GM23338 (cell line): ENCODE data around the gene TCP11. TPM values are rescaled to one million over a fixed set of nuclear protein-coding genes. Genes with fewer than 3 reads are reported as not detected.

ENCODE experiments used
- ATAC-seq: fragments of 200-7000 bp; cut with Tn5 transposase; 3 replicates; pipeline ENCODE4 v1.9.1; 2020
- DNase-seq: peaks from one replicate; pipeline ENCODE4 v3.0.0-alpha.2; 2015; ENCODE audit warnings: low spot score
- H2AFZ ChIP-seq: fragments of 200-600 bp; sonication (generic); 2 replicates; pipeline ENCODE4 v1.8.0; 2016; ENCODE audit warnings: antibody characterized with exemption, mild to moderate bottlenecking, moderate library complexity
- H3F3A ChIP-seq: fragments of 200-600 bp; sonication (generic); replicated peaks from 2 replicates; pipeline ENCODE4 v1.8.0; 2017; ENCODE audit warnings: antibody characterized with exemption, mixed run types, low read depth
- H3K27ac ChIP-seq: fragments of 200-600 bp; sonication (generic); 2 replicates; pipeline ENCODE4 v1.6.1; 2016; ENCODE audit warnings: low read depth
- H3K27me3 ChIP-seq: fragments of 200-600 bp; sonication (generic); 2 replicates; pipeline ENCODE4 v1.8.0; 2016; ENCODE audit warnings: mild to moderate bottlenecking, mixed run types, moderate library complexity; ENCODE audit not compliant: insufficient read depth
- H3K36me3 ChIP-seq: fragments of 200-600 bp; sonication (generic); 2 replicates; pipeline ENCODE4 v1.8.0; 2016; ENCODE audit warnings: mild to moderate bottlenecking; ENCODE audit not compliant: insufficient read depth
- H3K4me1 ChIP-seq: fragments of 200-600 bp; sonication (generic); 2 replicates; pipeline ENCODE4 v1.8.0; 2016; ENCODE audit warnings: mild to moderate bottlenecking, moderate library complexity; ENCODE audit not compliant: insufficient read depth
- H3K4me2 ChIP-seq: fragments of 200-600 bp; sonication (generic); 2 replicates; pipeline ENCODE4 v1.7.1; 2017; ENCODE audit warnings: mixed run types
- H3K4me3 ChIP-seq: fragments of 200-600 bp; sonication (generic); 2 replicates; pipeline ENCODE4 v1.6.1; 2016; ENCODE audit warnings: mixed run types
- H3K79me2 ChIP-seq: fragments of 200-600 bp; sonication (generic); replicated peaks from 2 replicates; pipeline ENCODE4 v1.8.0; 2017; ENCODE audit warnings: mild to moderate bottlenecking; ENCODE audit not compliant: insufficient read depth
- H3K9me2 ChIP-seq: fragments of 200-600 bp; sonication (generic); 2 replicates; pipeline ENCODE4 v1.8.0; 2017; ENCODE audit not compliant: insufficient read depth
- H4K20me1 ChIP-seq: fragments of 200-600 bp; sonication (generic); replicated peaks from 2 replicates; pipeline ENCODE4 v1.8.0; 2017; ENCODE audit warnings: mild to moderate bottlenecking; ENCODE audit not compliant: insufficient read depth
- H3K27ac Mint-ChIP-seq: 2 replicates; pipeline ENCODE4 v1.8.0; 2020; ENCODE audit warnings: inconsistent platforms, mild to moderate bottlenecking, moderate library complexity, mixed read lengths
- H3K27me3 Mint-ChIP-seq: 3 replicates; pipeline ENCODE4 v1.8.0; 2022; ENCODE audit warnings: low read depth, mild to moderate bottlenecking, moderate library complexity, mixed read lengths, inconsistent platforms; ENCODE audit not compliant: insufficient read depth, poor library complexity
- H3K36me3 Mint-ChIP-seq: 3 replicates; pipeline ENCODE4 v1.8.0; 2021; ENCODE audit warnings: low read depth, mild to moderate bottlenecking, inconsistent platforms, moderate library complexity, mixed read lengths
- H3K4me1 Mint-ChIP-seq: 3 replicates; pipeline ENCODE4 v1.8.0; 2020; ENCODE audit warnings: mild to moderate bottlenecking, inconsistent platforms, mixed read lengths
- H3K4me3 Mint-ChIP-seq: 3 replicates; pipeline ENCODE4 v1.8.0; 2021; ENCODE audit warnings: moderate library complexity, mild to moderate bottlenecking, inconsistent platforms, mixed read lengths
- H3K9me3 Mint-ChIP-seq: 3 replicates; pipeline ENCODE4 v1.8.0; 2020; ENCODE audit warnings: moderate library complexity, mild to moderate bottlenecking, inconsistent platforms, mixed read lengths
- CREB1 ChIP-seq: fragments of 250-450 bp; sonication (Bioruptor Pico); IDR thresholded peaks from 2 replicates; pipeline ENCODE4 v1.5.0; 2020; ENCODE audit warnings: low read depth, mild to moderate bottlenecking, moderate library complexity
- ETS1 ChIP-seq: IDR thresholded peaks from 2 replicates; pipeline ENCODE4 v1.6.1; 2016; ENCODE audit warnings: antibody characterized with exemption
- EZH2 ChIP-seq: fragments of 200-600 bp; sonication (generic); IDR thresholded peaks from one replicate; pipeline ENCODE4 v1.8.0; 2017; ENCODE audit warnings: antibody characterized with exemption, mild to moderate bottlenecking, low read depth; ENCODE audit not compliant: unreplicated experiment
- EZH2phosphoT487 ChIP-seq: fragments of 200-600 bp; sonication (generic); IDR thresholded peaks from one replicate; pipeline ENCODE4 v1.8.1; 2018; ENCODE audit warnings: antibody characterized with exemption; ENCODE audit not compliant: unreplicated experiment
- JUNB ChIP-seq: IDR thresholded peaks from one replicate; pipeline ENCODE4 v1.6.1; 2016; ENCODE audit warnings: antibody characterized with exemption; ENCODE audit not compliant: unreplicated experiment
- NANOG ChIP-seq: IDR thresholded peaks from 2 replicates; pipeline ENCODE4 v1.6.1; 2016; ENCODE audit warnings: antibody characterized with exemption, borderline replicate concordance
- POLR2AphosphoS5 ChIP-seq: IDR thresholded peaks from 2 replicates; pipeline ENCODE4 v1.6.1; 2016; ENCODE audit warnings: antibody characterized with exemption, low read depth
- STAT1 ChIP-seq: IDR thresholded peaks from one replicate; pipeline ENCODE4 v1.6.1; 2016; ENCODE audit warnings: antibody characterized with exemption; ENCODE audit not compliant: unreplicated experiment
- ZNF114 ChIP-seq: fragments of 250-450 bp; sonication (Bioruptor Pico); IDR thresholded peaks from 2 replicates; pipeline ENCODE4 v1.5.0; 2020; ENCODE audit warnings: mild to moderate bottlenecking, moderate library complexity
- ZNF331 ChIP-seq: fragments of 250-450 bp; sonication (Bioruptor Pico); IDR thresholded peaks from 2 replicates; pipeline ENCODE4 v1.5.0; 2020; ENCODE audit warnings: low read depth, mild to moderate bottlenecking, moderate library complexity
- polyA plus RNA-seq: library from polyadenylated mRNA; unstranded; fragments of >200 nt; fragmentation: Nextera tagmentation; extraction: Ambion mirVana; gene quantifications from 2 replicates; pipeline ENCODE4 v1.2.1, GENCODE V29; 2016
- total RNA-seq: library from RNA; depleted of rRNA; stranded (reverse); fragments of >200 nt; shearing (Covaris generic); gene quantifications from 2 replicates; pipeline ENCODE4 v1.2.3, GENCODE V29; 2014
- TF ChIP-seq, protein P1 (sequence below): IDR thresholded peaks from one replicate; pipeline ENCODE4 v1.6.1; 2018; ENCODE audit warnings: antibody characterized with exemption; ENCODE audit not compliant: unreplicated experiment
- TF ChIP-seq, protein P2 (sequence below): fragments of 250-450 bp; sonication (Bioruptor Pico); IDR thresholded peaks from 2 replicates; pipeline ENCODE4 v1.5.0; 2020; ENCODE audit warnings: mild to moderate bottlenecking, moderate library complexity
- TF ChIP-seq, protein P3 (sequence below), 2 experiments: fragments of 200-600 bp in 1 of 2; sonication (generic) in 1 of 2; conservative IDR thresholded peaks; 2 replicates each; pipeline versions ENCODE4 v1.5.1 to v1.6.1; 2016 to 2017; ENCODE audit warnings: antibody characterized with exemption in 2 of 2, low read depth in 2 of 2, mild to moderate bottlenecking in 2 of 2, moderate library complexity in 1 of 2

The TCP11 gene
- total and polyA plus RNA-seq, 2 experiments from 2014 or later: not detected

- peaks cover 10% of the 10 kb centered on the region for H3K27me3 Mint-ChIP-seq
- H3F3A ChIP-seq: peaks cover 6% of the 10 kb centered on the region
- H3K4me3 ChIP-seq: peak overlapping the region; percentile 46
- H3K4me2 ChIP-seq: peak overlapping the region; percentile 76
- H2AFZ ChIP-seq: peak overlapping the region; percentile 0
- TF ChIP-seq JUNB (no peak), CREB1 (CRISPR knock-in tag) (no peak), ZNF114 (CRISPR knock-in tag) (no peak), ZNF331 (CRISPR knock-in tag) (no peak), NANOG (no peak), EZH2phosphoT487 (no peak), ETS1 (no peak), EZH2 (no peak), STAT1 (no peak), POLR2AphosphoS5 (no peak)
- TF ChIP-seq, protein P1, sequence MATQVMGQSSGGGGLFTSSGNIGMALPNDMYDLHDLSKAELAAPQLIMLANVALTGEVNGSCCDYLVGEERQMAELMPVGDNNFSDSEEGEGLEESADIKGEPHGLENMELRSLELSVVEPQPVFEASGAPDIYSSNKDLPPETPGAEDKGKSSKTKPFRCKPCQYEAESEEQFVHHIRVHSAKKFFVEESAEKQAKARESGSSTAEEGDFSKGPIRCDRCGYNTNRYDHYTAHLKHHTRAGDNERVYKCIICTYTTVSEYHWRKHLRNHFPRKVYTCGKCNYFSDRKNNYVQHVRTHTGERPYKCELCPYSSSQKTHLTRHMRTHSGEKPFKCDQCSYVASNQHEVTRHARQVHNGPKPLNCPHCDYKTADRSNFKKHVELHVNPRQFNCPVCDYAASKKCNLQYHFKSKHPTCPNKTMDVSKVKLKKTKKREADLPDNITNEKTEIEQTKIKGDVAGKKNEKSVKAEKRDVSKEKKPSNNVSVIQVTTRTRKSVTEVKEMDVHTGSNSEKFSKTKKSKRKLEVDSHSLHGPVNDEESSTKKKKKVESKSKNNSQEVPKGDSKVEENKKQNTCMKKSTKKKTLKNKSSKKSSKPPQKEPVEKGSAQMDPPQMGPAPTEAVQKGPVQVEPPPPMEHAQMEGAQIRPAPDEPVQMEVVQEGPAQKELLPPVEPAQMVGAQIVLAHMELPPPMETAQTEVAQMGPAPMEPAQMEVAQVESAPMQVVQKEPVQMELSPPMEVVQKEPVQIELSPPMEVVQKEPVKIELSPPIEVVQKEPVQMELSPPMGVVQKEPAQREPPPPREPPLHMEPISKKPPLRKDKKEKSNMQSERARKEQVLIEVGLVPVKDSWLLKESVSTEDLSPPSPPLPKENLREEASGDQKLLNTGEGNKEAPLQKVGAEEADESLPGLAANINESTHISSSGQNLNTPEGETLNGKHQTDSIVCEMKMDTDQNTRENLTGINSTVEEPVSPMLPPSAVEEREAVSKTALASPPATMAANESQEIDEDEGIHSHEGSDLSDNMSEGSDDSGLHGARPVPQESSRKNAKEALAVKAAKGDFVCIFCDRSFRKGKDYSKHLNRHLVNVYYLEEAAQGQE: no peak
- TF ChIP-seq, protein P2, sequence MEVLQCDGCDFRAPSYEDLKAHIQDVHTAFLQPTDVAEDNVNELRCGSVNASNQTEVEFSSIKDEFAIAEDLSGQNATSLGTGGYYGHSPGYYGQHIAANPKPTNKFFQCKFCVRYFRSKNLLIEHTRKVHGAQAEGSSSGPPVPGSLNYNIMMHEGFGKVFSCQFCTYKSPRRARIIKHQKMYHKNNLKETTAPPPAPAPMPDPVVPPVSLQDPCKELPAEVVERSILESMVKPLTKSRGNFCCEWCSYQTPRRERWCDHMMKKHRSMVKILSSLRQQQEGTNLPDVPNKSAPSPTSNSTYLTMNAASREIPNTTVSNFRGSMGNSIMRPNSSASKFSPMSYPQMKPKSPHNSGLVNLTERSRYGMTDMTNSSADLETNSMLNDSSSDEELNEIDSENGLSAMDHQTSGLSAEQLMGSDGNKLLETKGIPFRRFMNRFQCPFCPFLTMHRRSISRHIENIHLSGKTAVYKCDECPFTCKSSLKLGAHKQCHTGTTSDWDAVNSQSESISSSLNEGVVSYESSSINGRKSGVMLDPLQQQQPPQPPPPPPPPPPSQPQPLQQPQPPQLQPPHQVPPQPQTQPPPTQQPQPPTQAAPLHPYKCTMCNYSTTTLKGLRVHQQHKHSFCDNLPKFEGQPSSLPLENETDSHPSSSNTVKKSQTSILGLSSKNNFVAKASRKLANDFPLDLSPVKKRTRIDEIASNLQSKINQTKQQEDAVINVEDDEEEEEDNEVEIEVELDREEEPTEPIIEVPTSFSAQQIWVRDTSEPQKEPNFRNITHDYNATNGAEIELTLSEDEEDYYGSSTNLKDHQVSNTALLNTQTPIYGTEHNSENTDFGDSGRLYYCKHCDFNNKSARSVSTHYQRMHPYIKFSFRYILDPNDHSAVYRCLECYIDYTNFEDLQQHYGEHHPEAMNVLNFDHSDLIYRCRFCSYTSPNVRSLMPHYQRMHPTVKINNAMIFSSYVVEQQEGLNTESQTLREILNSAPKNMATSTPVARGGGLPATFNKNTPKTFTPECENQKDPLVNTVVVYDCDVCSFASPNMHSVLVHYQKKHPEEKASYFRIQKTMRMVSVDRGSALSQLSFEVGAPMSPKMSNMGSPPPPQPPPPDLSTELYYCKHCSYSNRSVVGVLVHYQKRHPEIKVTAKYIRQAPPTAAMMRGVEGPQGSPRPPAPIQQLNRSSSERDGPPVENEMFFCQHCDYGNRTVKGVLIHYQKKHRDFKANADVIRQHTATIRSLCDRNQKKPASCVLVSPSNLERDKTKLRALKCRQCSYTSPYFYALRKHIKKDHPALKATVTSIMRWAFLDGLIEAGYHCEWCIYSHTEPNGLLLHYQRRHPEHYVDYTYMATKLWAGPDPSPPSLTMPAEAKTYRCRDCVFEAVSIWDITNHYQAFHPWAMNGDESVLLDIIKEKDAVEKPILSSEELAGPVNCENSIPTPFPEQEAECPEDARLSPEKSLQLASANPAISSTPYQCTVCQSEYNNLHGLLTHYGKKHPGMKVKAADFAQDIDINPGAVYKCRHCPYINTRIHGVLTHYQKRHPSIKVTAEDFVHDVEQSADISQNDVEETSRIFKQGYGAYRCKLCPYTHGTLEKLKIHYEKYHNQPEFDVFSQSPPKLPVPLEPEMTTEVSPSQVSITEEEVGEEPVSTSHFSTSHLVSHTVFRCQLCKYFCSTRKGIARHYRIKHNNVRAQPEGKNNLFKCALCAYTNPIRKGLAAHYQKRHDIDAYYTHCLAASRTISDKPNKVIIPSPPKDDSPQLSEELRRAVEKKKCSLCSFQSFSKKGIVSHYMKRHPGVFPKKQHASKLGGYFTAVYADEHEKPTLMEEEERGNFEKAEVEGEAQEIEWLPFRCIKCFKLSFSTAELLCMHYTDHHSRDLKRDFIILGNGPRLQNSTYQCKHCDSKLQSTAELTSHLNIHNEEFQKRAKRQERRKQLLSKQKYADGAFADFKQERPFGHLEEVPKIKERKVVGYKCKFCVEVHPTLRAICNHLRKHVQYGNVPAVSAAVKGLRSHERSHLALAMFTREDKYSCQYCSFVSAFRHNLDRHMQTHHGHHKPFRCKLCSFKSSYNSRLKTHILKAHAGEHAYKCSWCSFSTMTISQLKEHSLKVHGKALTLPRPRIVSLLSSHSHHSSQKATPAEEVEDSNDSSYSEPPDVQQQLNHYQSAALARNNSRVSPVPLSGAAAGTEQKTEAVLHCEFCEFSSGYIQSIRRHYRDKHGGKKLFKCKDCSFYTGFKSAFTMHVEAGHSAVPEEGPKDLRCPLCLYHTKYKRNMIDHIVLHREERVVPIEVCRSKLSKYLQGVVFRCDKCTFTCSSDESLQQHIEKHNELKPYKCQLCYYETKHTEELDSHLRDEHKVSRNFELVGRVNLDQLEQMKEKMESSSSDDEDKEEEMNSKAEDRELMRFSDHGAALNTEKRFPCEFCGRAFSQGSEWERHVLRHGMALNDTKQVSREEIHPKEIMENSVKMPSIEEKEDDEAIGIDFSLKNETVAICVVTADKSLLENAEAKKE (CRISPR knock-in tag): no peak
- TF ChIP-seq, protein P3, sequence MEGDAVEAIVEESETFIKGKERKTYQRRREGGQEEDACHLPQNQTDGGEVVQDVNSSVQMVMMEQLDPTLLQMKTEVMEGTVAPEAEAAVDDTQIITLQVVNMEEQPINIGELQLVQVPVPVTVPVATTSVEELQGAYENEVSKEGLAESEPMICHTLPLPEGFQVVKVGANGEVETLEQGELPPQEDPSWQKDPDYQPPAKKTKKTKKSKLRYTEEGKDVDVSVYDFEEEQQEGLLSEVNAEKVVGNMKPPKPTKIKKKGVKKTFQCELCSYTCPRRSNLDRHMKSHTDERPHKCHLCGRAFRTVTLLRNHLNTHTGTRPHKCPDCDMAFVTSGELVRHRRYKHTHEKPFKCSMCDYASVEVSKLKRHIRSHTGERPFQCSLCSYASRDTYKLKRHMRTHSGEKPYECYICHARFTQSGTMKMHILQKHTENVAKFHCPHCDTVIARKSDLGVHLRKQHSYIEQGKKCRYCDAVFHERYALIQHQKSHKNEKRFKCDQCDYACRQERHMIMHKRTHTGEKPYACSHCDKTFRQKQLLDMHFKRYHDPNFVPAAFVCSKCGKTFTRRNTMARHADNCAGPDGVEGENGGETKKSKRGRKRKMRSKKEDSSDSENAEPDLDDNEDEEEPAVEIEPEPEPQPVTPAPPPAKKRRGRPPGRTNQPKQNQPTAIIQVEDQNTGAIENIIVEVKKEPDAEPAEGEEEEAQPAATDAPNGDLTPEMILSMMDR (conservative IDR thresholded peaks at IDR 0.05; ENCODE audit: low read depth in 2 of 2): no peak
- H3K9me2 ChIP-seq: no peaks in the 10 kb centered on the region
- H3K36me3 Mint-ChIP-seq: no peaks in the 10 kb centered on the region
- H3K27ac Mint-ChIP-seq: no peak overlapping the region
- DNase-seq: no peak
- H3K4me1 Mint-ChIP-seq: peaks cover 9% of the 10 kb centered on the region
- H3K27me3 ChIP-seq: peaks cover 34% of the 10 kb centered on the region
- H3K9me3 Mint-ChIP-seq: no peaks in the 10 kb centered on the region; the same call in 2 of the 3 replicates
- H4K20me1 ChIP-seq: 0 out of 2 replicates have a peak, but pooled peaks cover 3% of the 10 kb centered on the region
- H3K79me2 ChIP-seq: no peaks in the 10 kb centered on the region
- H3K36me3 ChIP-seq: no peaks in the 10 kb centered on the region
- H3K4me1 ChIP-seq: peaks cover 7% of the 10 kb centered on the region; the same call in 1 of the 2 replicates
- no peak overlapping the region for H3K27ac ChIP-seq
- peak; percentile 14 for ATAC-seq
- no peak overlapping the region for H3K4me3 Mint-ChIP-seq
Measured at GRCh38 chr6:35140639-35141006, 516 bp downstream of the TCP11 start.
